WTC11 (cell line): ENCODE measurements around the gene MEGF9.

ENCODE experiments used
- CTCF ChIP-seq: fragments of 200-600 bp; IDR thresholded peaks from 2 replicates; pipeline ENCODE4 v1.8.0; 2022; ENCODE audit warnings: antibody characterized with exemption
- E2F1 ChIP-seq: sonication (generic); formaldehyde crosslinking; IDR thresholded peaks from 2 replicates; pipeline ENCODE4 v1.8.0; 2022; ENCODE audit warnings: mild to moderate bottlenecking, missing genetic modification reagents
- E2F4 ChIP-seq: sonication (generic); formaldehyde crosslinking; IDR thresholded peaks from 2 replicates; pipeline ENCODE4 v1.8.1; 2022; ENCODE audit warnings: low read depth, mild to moderate bottlenecking, moderate library complexity, missing genetic modification reagents, borderline replicate concordance
- HMGXB4 ChIP-seq: sonication (generic); formaldehyde crosslinking; IDR thresholded peaks from 2 replicates; pipeline ENCODE4 v1.8.1; 2023; ENCODE audit warnings: mild to moderate bottlenecking, moderate library complexity, missing genetic modification reagents
- IRF2 ChIP-seq: sonication (generic); formaldehyde crosslinking; IDR thresholded peaks from 2 replicates; pipeline ENCODE4 v1.8.0; 2022; ENCODE audit warnings: low read depth, missing genetic modification reagents, borderline replicate concordance
- NR1H2 ChIP-seq: sonication (generic); formaldehyde crosslinking; IDR thresholded peaks from 2 replicates; pipeline ENCODE4 v1.9.0; 2021; ENCODE audit warnings: mild to moderate bottlenecking, moderate library complexity, missing genetic modification reagents
- TEAD4 ChIP-seq: sonication (generic); formaldehyde crosslinking; IDR thresholded peaks from 2 replicates; pipeline ENCODE4 v1.8.0; 2022; ENCODE audit warnings: mild to moderate bottlenecking, missing genetic modification reagents
- USF1 ChIP-seq: sonication (generic); formaldehyde crosslinking; IDR thresholded peaks from 2 replicates; pipeline ENCODE4 v1.8.0; 2022; ENCODE audit warnings: mild to moderate bottlenecking, missing genetic modification reagents

GRCh38 chr9:120646948-120647347 lies 67.3 kb downstream of the MEGF9 start:
- TF ChIP-seq CTCF: no peak
- no peak for TF ChIP-seq TEAD4 (CRISPR knock-in tag)
- no peak for TF ChIP-seq HMGXB4 (CRISPR knock-in tag)
- no peak for TF ChIP-seq E2F1 (CRISPR knock-in tag)
- no peak for TF ChIP-seq NR1H2 (CRISPR knock-in tag)
- no peak for TF ChIP-seq E2F4
- no peak for TF ChIP-seq USF1 (CRISPR knock-in tag)
- no peak for TF ChIP-seq IRF2 (CRISPR knock-in tag)
